Endothelial cell of umbilical vein (primary cell): Measurements from ENCODE around the gene FREM1. TPM values are rescaled to one million over a fixed set of nuclear protein-coding genes. Genes with fewer than 3 reads are reported as not detected.

Experiments used
- Bru-seq: library from RNA; stranded (reverse); fragments of 400-500 nt; gene quantifications from one replicate; lab custom pipeline; 2021; lab: Mats Ljungman, UMichigan
- BruChase-seq, 2 experiments: library from RNA; stranded (reverse); fragments of 400-500 nt; gene quantifications; one replicate each; lab custom pipeline; 2021; lab: Mats Ljungman, UMichigan
- BruUV-seq: library from RNA; stranded (reverse); fragments of 400-500 nt; replicated peaks from 2 replicates; lab custom pipeline; 2021; lab: Mats Ljungman, UMichigan
- CTCF ChIA-PET: fragments of 300-600, 350-600 bp; sonication (Branson Sonifier 250); formaldehyde crosslinking; loops from one replicate; lab custom pipeline; 2021; ENCODE audit warnings: antibody characterized with exemption, inconsistent platforms; lab: Charles Lee
- POLR2A ChIA-PET: fragments of 300-600, 350-600 bp; sonication (Branson Sonifier 250); formaldehyde crosslinking; loops from one replicate; lab custom pipeline; 2021; ENCODE audit warnings: antibody characterized with exemption, inconsistent platforms; lab: Charles Lee
- DNase-seq: peaks from one replicate; pipeline ENCODE4 v3.0.0-alpha.2; 2011; ENCODE audit warnings: low read depth, low spot score
- FAIRE-seq: peaks from 2 replicates; lab custom pipeline; 2011; peaks lifted over from hg19 to GRCh38; lab: Jason Lieb, UNC
- H2AFZ ChIP-seq: 2 replicates; pipeline ENCODE4 v1.6.0; 2012; ENCODE audit warnings: low read depth, low read length, control low read depth, inconsistent platforms
- H3K27ac ChIP-seq: 2 replicates; pipeline ENCODE4 v1.5.1; 2011; ENCODE audit warnings: low read depth, mild to moderate bottlenecking, control low read depth, low read length, moderate library complexity; ENCODE audit not compliant: insufficient read depth
- H3K27me3 ChIP-seq, 2 experiments: 2 replicates each; pipeline versions ENCODE4 v1.6.0 to v1.6.1; 2011; ENCODE audit warnings: low read length in 2 of 2, mixed read lengths in 1 of 2; ENCODE audit not compliant: control insufficient read depth in 2 of 2, insufficient read depth in 2 of 2
- H3K36me3 ChIP-seq, 2 experiments: 2 replicates in 1 of 2; 3 replicates in 1 of 2; pipeline ENCODE4 v1.5.1; 2011; ENCODE audit warnings: low read length in 2 of 2, mild to moderate bottlenecking in 1 of 2, moderate library complexity in 1 of 2; ENCODE audit not compliant: control insufficient read depth in 2 of 2, insufficient read depth in 2 of 2; ENCODE audit errors: extremely low read depth in 1 of 2
- H3K4me1 ChIP-seq: 3 replicates; pipeline ENCODE4 v1.5.1; 2011; ENCODE audit warnings: mild to moderate bottlenecking, low read length; ENCODE audit not compliant: control insufficient read depth, insufficient read depth; ENCODE audit errors: extremely low read depth
- H3K4me2 ChIP-seq: 2 replicates; pipeline ENCODE4 v1.6.1; 2011; ENCODE audit warnings: low read length, control low read depth, mixed read lengths; ENCODE audit not compliant: insufficient read depth
- H3K4me3 ChIP-seq, 3 experiments: fragments of 200-600 bp in 1 of 3; sonication (generic), shearing (Covaris generic) in 1 of 3; replicated peaks in 1 of 3; 2 replicates each; pipeline ENCODE4 v1.5.1; 2011 to 2016; ENCODE audit warnings: control low read depth in 3 of 3, low read length in 3 of 3, mild to moderate bottlenecking in 2 of 3, inconsistent platforms in 1 of 3, low read depth in 1 of 3, moderate library complexity in 1 of 3; ENCODE audit not compliant: insufficient read depth in 1 of 3
- H3K79me2 ChIP-seq: 2 replicates; pipeline ENCODE4 v1.6.0; 2012; ENCODE audit warnings: low read length, inconsistent platforms; ENCODE audit not compliant: control insufficient read depth, insufficient read depth
- H3K9ac ChIP-seq: replicated peaks from 2 replicates; pipeline ENCODE3; 2011; ENCODE audit warnings: low read length, control low read depth; ENCODE audit not compliant: insufficient read depth; ENCODE audit errors: extremely low read depth
- H3K9me1 ChIP-seq: replicated peaks from 3 replicates; pipeline ENCODE4 v1.6.0; 2011; ENCODE audit warnings: mild to moderate bottlenecking, low read length; ENCODE audit not compliant: control insufficient read depth, insufficient read depth; ENCODE audit errors: extremely low read depth
- H3K9me3 ChIP-seq: replicated peaks from 2 replicates; pipeline ENCODE4 v1.5.1; 2012; ENCODE audit warnings: low read length, inconsistent platforms; ENCODE audit not compliant: control insufficient read depth, insufficient read depth
- H4K20me1 ChIP-seq: replicated peaks from 2 replicates; pipeline ENCODE3; 2011; ENCODE audit warnings: mild to moderate bottlenecking, low read length; ENCODE audit not compliant: control insufficient read depth, insufficient read depth; ENCODE audit errors: extremely low read depth
- EZH2 ChIP-seq: IDR thresholded peaks from 2 replicates; pipeline ENCODE4 v1.6.1; 2012; ENCODE audit warnings: borderline replicate concordance, low read depth, mild to moderate bottlenecking, moderate library complexity, low read length, inconsistent platforms; ENCODE audit not compliant: severe bottlenecking
- FOS ChIP-seq: IDR thresholded peaks from 2 replicates; pipeline ENCODE4 v1.6.1; 2011; ENCODE audit warnings: mild to moderate bottlenecking, low read length, moderate library complexity, borderline replicate concordance; ENCODE audit not compliant: insufficient read depth
- GATA2 ChIP-seq: IDR thresholded peaks from 2 replicates; pipeline ENCODE4 v1.7.0; 2011; ENCODE audit warnings: low read depth, mild to moderate bottlenecking, moderate library complexity, mixed read lengths, low read length; ENCODE audit not compliant: insufficient read length, insufficient read depth
- JUN ChIP-seq: IDR thresholded peaks from 2 replicates; pipeline ENCODE4 v1.6.1; 2011; ENCODE audit warnings: borderline replicate concordance, low read depth; ENCODE audit not compliant: insufficient read length, insufficient read depth
- MYC ChIP-seq: IDR thresholded peaks from one replicate; pipeline ENCODE4 v1.6.1; 2011; ENCODE audit warnings: mild to moderate bottlenecking, low read depth, low read length
- POLR2A ChIP-seq: IDR thresholded peaks from 2 replicates; pipeline ENCODE4 v1.6.1; 2012; ENCODE audit warnings: low read depth, mild to moderate bottlenecking, control low read depth, low read length
- POLR2AphosphoS5 ChIP-seq: IDR thresholded peaks from 2 replicates; pipeline ENCODE4 v1.6.1; 2012; ENCODE audit warnings: low read depth, mild to moderate bottlenecking, control low read depth, low read length, moderate library complexity; ENCODE audit not compliant: insufficient read depth
- dilution Hi-C: fragments of 300-500 bp; cut with MboI; formaldehyde crosslinking; loops from one replicate; pipeline ENCODE4 v1.15.0; 2019; ENCODE audit warnings: low sequenced_read_pairs; ENCODE audit not compliant: extremely low pct_ligation_motif_present
- intact Hi-C: fragments of 100-400 bp; cut with micrococcal nuclease; formaldehyde crosslinking; loops from one replicate; pipeline ENCODE4 v1.10.0; 2022
- long read RNA-seq: library from polyadenylated mRNA; stranded (forward); transcript quantifications from one replicate; pipeline ENCODE4 v2.0.0, GENCODE V29; 2021
- polyA minus RNA-seq, 3 experiments: library from RNA; depleted of rRNA, polyadenylated mRNA; stranded (reverse); fragments of >200 nt; gene quantifications; 1 replicate in 1 of 3; 2 replicates in 2 of 3; pipeline ENCODE4 v1.2.3, GENCODE V29; 2011
- polyA plus RNA-seq, 4 experiments: library from polyadenylated mRNA; depleted of rRNA in 3 of 4; stranded (reverse) in 3 of 4; unstranded in 1 of 4; fragments of >200 nt; gene quantifications; 2 replicates each; pipeline versions ENCODE4 v1.2.1 to v1.2.3, GENCODE V29; 2011 to 2012; ENCODE audit warnings: missing spikeins in 1 of 4
- total RNA-seq: library from RNA; stranded (reverse); gene quantifications from 2 replicates; pipeline ENCODE4 v1.2.3, GENCODE V29; 2021
- TF ChIP-seq, protein P1 (sequence below), 2 donors: IDR thresholded peaks; 1 replicate in 1 of 2; 2 replicates in 1 of 2; pipeline ENCODE4 v1.5.1; 2011; ENCODE audit warnings: low read length in 2 of 2, mild to moderate bottlenecking in 2 of 2, moderate library complexity in 2 of 2, control low read depth in 1 of 2, inconsistent platforms in 1 of 2, low read depth in 1 of 2; ENCODE audit not compliant: insufficient read depth in 1 of 2; ENCODE audit errors: extremely low read depth in 1 of 2
- TF ChIP-seq, protein P2 (sequence below): IDR thresholded peaks from 2 replicates; pipeline ENCODE4 v1.6.1; 2011; ENCODE audit not compliant: insufficient read depth, insufficient read length

Gene FREM1, protein sequence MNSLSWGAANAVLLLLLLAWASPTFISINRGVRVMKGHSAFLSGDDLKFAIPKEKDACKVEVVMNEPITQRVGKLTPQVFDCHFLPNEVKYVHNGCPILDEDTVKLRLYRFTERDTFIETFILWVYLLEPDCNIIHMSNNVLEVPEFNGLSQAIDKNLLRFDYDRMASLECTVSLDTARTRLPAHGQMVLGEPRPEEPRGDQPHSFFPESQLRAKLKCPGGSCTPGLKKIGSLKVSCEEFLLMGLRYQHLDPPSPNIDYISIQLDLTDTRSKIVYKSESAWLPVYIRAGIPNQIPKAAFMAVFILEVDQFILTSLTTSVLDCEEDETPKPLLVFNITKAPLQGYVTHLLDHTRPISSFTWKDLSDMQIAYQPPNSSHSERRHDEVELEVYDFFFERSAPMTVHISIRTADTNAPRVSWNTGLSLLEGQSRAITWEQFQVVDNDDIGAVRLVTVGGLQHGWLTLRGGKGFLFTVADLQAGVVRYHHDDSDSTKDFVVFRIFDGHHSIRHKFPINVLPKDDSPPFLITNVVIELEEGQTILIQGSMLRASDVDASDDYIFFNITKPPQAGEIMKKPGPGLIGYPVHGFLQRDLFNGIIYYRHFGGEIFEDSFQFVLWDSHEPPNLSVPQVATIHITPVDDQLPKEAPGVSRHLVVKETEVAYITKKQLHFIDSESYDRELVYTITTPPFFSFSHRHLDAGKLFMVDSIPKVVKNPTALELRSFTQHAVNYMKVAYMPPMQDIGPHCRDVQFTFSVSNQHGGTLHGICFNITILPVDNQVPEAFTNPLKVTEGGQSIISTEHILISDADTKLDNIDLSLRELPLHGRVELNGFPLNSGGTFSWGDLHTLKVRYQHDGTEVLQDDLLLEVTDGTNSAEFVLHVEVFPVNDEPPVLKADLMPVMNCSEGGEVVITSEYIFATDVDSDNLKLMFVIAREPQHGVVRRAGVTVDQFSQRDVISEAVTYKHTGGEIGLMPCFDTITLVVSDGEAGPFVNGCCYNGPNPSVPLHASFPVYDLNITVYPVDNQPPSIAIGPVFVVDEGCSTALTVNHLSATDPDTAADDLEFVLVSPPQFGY (N-terminal part only)
- total RNA-seq (0.14 and 0.29 TPM in 2 replicates), polyA plus RNA-seq (0.10 and 0.21 TPM in 2 replicates), polyA minus RNA-seq (0.22 and 0.91 TPM in 2 replicates), Bru-seq, nascent RNA (percentile 20 among the genes with signal in this experiment), BruChase-seq, experiment 1, labeled RNA remaining after a 6-hour chase (percentile 5 among the genes with signal in this experiment), BruChase-seq, experiment 2, labeled RNA remaining after a 2-hour chase (percentile 9 among the genes with signal in this experiment)
- polyA plus RNA-seq (2011; cell fraction: cytosol; rRNA removed), result 0.06 and 0.17 TPM in 2 replicates
- polyA plus RNA-seq (2011; cell fraction: nucleus; rRNA removed), result 0.33 and 0.38 TPM in 2 replicates
- 0.11 and 0.41 TPM in 2 replicates for polyA plus RNA-seq (2012)
- not detected for polyA minus RNA-seq (2011; cell fraction: cytosol; rRNA and poly(A)+ RNA removed)
- 0.29 and 1.3 TPM in 2 replicates for polyA minus RNA-seq (2011; cell fraction: nucleus; rRNA and poly(A)+ RNA removed)
- long read RNA-seq, result 0 reads

DNA sequence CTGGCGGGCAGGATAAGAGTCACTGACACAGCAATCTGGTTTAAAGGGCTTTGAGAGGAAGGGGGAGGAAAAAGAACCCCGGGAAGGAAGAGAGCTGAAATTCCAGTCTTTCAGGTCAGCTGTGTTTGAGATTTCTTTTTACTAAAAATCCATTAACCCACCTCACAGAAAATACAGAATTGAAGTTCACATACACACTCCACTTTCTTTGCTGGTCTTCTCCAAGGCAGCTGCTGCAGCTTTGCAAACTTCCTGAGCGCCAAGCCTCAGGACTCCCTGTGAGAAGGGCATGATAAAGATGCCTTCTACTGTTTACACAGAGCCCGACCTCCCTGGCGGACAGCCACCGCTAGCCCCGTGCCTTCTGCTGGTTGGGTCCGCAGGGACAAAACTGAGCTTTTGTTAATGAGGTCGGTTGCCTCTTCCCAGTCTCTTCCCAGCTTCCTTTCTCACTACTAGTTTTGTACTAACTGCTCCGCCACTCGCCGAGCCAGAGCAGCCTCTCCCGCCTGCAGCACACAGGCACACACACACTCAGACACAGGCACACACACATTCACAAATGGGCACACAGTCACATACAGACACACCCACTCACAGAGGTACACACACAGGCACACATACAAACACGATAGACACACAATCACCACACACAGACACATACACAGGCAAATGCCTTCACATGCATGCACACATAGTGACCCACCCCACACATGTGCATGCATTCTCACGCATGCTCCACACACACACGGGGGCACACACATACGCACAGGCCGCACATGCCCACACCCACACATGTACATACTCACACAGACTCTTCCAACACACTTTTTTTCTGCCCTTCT is at the start of gene FREM1:
Gene FREM1, minus strand, starts transcription at position 468 of the 845 bp plus-strand sequence. CDS start 41,451 bp downstream, outside the sequence.
- Histone ChIP-seq H3K36me3 (no peaks in the 10 kb centered on the region), H3K4me2 (no peak within 1 kb of the TSS), H3K9me3 (no peaks in the 10 kb centered on the region), H2AFZ (peak within 1 kb of the TSS; percentile 41), H3K27me3 (peaks cover 0 to 2% of the 10 kb centered on the region in 2 experiments), H3K27ac (no peak within 1 kb of the TSS), H3K4me3 (no peak within 1 kb of the TSS), H3K79me2 (no peaks in the 10 kb centered on the region), H3K9ac (no peak within 1 kb of the TSS), H4K20me1 (no peaks in the 10 kb centered on the region), H3K9me1 (no peaks in the 10 kb centered on the region), H3K4me1 (no peaks in the 10 kb centered on the region)
- FAIRE-seq (peak; percentile 50), DNase-seq (peak; percentile 19)
- TF ChIP-seq POLR2AphosphoS5 (no peak), JUN (no peak), GATA2 (no peak), MYC (no peak), EZH2 (no peak), FOS (no peak), POLR2A (no peak)
- TF ChIP-seq, protein P1, sequence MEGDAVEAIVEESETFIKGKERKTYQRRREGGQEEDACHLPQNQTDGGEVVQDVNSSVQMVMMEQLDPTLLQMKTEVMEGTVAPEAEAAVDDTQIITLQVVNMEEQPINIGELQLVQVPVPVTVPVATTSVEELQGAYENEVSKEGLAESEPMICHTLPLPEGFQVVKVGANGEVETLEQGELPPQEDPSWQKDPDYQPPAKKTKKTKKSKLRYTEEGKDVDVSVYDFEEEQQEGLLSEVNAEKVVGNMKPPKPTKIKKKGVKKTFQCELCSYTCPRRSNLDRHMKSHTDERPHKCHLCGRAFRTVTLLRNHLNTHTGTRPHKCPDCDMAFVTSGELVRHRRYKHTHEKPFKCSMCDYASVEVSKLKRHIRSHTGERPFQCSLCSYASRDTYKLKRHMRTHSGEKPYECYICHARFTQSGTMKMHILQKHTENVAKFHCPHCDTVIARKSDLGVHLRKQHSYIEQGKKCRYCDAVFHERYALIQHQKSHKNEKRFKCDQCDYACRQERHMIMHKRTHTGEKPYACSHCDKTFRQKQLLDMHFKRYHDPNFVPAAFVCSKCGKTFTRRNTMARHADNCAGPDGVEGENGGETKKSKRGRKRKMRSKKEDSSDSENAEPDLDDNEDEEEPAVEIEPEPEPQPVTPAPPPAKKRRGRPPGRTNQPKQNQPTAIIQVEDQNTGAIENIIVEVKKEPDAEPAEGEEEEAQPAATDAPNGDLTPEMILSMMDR (IDR thresholded peaks at IDR 0.05; ENCODE audit: extremely low read depth in 1 of 2, insufficient read depth in 1 of 2, low read depth in 1 of 2, low read length in 2 of 2), result no peak
- TF ChIP-seq, protein P2, sequence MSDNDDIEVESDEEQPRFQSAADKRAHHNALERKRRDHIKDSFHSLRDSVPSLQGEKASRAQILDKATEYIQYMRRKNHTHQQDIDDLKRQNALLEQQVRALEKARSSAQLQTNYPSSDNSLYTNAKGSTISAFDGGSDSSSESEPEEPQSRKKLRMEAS, result no peak
- dilution Hi-C loops, result no loop called here
- ChIA-PET POLR2A (no interaction called here), CTCF (no interaction called here)
- intact Hi-C loops, result no loop called here
- no TSS peak for BruUV-seq
